ENCODE measurements around the gene MTCL3.

MTCL3 gene

DNA sequence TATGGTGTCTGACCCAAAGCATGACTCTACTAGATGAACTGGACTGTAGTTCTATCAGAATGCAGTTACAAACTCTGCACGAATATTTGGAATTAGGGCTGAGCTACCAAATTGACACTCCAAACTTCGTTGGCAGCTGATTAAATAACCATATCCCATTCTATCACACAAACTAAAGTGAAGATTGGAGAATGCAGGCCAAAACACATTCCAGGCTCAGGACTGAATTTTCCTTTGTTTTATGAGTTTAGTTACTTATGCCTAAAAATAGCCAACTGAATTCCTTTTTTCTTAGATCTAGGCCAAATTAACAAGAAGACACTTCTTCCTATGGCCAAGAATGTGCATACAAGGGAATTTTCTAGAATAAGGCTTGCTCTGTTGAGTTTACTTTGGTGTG, 50.2 kb downstream of the MTCL3 start:
- no peak for DNase-seq (ENCODE audit: low spot score)

GRCh38 chr6:127466416-127466815, 52.7 kb downstream of the MTCL3 start:
- no peak for DNase-seq (ENCODE audit: low spot score)

DNA sequence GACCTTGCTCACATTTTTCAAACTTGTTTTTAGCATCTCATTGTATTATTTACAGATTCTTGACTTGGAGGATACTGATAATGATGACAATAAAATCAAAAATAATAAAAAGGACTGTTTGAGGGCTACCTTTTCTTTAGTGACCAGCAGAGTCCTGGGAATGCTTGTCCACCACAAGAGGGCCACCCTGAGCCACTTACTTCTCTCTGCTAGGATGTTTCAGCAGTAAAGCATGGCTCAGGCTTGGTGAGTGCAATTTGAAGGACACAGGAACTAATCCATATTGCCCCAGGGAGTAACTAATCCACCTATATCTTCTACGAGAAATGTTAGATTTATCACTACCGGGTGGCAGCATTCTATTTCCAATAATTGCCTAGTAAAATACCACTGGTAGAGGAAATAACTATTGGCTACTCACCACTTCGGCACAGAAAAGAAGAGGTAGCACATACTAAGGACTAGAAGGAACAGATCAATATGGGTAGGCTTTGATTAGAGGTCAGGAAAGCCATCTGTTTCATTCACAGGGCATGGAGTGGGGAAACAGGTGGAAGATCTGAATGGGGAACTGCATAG, 54.2 kb downstream of the MTCL3 start:
- DNase-seq (ENCODE audit: low spot score), result peak; percentile 61

- no peak for DNase-seq (ENCODE audit: low spot score)
Measured at GRCh38 chr6:127464161-127464880, 54.8 kb downstream of the MTCL3 start.

DNA sequence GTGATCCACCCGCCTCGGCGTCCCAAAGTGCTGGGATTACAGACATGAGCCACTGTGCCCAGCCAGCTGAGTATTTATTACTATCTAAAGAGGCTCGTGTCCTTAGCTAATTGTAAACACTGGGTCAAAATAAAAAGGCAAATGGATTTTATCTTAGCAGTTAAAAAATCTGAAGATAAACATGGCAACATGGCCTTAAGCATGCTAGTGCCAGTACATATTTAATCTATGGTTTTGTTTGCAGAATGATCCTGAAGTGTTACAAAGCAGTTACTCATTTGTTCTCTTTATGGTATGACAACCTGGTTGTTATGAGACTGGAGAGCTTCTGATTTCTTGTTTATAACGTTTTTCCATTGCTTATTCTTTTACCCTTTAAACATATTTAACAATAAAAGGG, 56.1 kb downstream of the MTCL3 start:
- no peak for DNase-seq (ENCODE audit: low spot score)

GRCh38 chr6:127462376-127462775, 56.8 kb downstream of the MTCL3 start:
- no peak for DNase-seq (ENCODE audit: low spot score)

DNA sequence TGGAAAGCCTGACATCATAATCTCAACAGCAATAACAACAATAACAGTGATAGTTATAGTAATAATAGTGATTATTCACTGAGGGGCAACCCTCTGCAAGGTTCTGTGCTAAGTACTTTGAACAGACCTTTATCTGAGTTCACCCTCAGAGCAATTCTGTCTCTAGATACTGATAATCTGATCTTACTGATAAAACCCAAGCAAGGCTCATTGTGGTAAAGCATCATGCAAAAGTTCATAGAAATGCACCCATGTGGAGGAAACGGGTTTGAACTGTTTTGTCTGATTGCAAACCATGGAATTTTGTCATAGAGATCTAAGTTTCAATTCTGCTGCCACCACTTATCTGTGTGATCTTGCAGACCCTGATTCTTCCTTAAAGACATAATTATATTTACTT, 58.7 kb downstream of the MTCL3 start:
- DNase-seq (ENCODE audit: low spot score), result no peak

- no peak for DNase-seq (ENCODE audit: low spot score)
Measured at GRCh38 chr6:127459231-127459641, 59.9 kb downstream of the MTCL3 start, which contains the start of gene KIAA0408. KIAA0408 (minus strand) TSS chr6:127459389; CDS start chr6:127453981, 5,408 bp downstream.

DNA sequence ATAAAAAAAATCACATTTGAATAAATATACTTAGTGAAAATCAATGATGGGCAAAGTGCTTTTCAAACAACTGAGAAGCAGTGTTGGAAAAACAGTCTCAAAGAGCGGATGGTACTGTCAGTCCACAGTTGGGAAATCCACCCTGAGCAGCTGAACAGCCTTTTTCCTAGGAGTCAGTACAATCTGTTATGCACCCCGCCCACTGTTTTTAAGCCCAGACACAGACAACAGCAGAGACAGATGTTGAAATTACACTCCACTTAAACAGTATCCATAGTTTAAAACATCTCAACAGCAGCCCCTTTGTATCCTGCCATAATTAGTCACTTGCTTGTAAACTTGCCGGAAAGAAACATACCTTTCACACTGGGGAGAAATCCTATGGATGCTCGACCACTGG, 60.3 kb downstream of the MTCL3 start:
- no peak for DNase-seq (ENCODE audit: low spot score)

DNA sequence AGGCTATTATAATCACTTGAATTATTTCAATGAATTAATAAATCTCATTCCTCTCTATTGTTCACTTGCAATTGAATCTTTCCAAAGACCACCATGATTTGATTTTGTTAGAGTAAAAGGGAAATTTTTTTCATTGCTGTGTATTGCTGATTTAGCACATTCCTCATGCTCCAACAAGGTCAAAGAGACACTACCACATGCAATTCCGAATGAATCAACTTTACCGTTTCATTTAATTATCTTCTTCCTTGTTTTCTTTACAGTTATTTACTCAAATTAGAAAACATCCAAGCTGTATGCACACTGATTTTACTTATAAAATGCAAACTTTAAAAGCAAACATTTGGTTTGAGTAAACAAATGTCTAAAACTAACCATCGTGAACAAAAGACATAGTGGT, 60.9 kb downstream of the MTCL3 start:
- no peak for DNase-seq (ENCODE audit: low spot score)

GRCh38 chr6:127457456-127458064, 61.6 kb downstream of the MTCL3 start:
- DNase-seq (ENCODE audit: low spot score), result peak; percentile 27

DNA sequence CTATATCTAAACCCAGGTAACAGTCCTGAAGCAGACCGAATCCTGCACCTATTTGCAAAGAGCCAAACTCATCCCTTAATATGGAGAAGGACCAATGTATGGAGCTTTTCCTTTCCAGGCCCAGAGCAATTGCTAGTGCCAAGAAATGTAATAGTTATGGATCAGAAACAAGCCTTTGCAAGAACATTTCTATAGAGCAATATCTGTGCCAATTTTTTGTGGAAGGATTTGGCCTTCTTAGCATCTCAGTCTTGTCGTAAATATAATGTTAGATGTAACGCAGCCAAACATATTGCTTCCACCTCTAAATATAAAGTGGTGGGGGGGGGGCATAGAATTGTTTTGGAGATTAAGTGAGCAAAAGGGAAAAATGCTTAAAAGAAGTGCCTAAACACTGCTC, 62.7 kb downstream of the MTCL3 start:
- DNase-seq (ENCODE audit: low spot score), result no peak

DNA sequence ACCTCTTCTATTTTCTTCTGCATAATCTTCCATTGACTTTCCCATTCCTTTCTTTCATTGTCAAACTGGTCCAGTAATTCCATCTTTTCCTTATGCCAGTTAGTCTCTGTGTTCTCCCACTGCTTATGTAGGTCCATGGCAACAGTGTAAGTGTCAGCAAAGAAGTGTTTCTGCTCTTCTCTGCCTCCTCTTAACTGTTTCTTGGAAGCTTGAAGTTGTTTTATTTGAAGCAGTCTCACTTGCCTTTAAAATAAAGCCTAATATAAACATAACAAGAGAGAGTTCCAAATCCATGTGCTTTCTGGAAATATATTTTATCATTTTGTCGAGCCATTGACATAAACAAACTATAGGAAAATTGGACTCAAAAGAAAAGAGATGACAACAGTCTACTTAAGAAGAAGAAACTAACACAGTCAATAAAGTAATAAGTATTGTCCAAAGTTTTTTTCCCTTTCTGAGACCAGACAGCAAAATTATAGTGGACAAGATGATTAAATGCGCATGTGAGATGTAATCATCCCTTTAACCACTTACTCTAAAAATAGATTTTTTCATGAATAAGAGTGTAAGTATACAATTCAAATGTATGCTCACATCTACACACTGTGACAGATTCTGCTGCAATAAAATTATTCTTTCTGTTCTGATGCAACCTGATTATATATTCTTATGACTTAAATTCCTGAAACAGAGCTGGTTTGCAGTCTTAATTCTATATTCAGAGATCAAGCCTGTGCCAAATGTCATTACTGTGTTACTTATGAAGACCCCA, 65.1 kb downstream of the MTCL3 start:
- no peak for DNase-seq (ENCODE audit: low spot score)

DNA sequence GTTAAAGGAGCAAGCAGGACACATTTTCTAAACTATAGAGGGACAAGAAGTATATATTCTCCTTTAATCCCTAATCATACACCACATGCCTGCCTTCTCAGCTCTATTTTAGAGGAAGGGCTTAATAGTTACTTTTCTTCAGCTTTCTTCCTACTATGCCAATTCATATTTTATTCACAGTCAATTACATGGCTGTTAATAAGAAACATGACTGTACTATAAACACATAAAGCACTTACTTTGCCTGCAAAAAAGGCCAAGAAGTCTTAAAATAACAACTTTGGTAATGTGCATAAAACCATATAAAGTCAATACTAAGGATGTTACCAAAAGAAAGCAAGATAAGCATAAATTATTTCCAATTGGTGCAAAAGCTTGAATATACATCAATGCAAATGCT, 66.3 kb downstream of the MTCL3 start:
- DNase-seq (ENCODE audit: low spot score), result no peak

- no peak for DNase-seq (ENCODE audit: low spot score)
Measured at GRCh38 chr6:127451388-127451787, 67.7 kb downstream of the MTCL3 start.

DNA sequence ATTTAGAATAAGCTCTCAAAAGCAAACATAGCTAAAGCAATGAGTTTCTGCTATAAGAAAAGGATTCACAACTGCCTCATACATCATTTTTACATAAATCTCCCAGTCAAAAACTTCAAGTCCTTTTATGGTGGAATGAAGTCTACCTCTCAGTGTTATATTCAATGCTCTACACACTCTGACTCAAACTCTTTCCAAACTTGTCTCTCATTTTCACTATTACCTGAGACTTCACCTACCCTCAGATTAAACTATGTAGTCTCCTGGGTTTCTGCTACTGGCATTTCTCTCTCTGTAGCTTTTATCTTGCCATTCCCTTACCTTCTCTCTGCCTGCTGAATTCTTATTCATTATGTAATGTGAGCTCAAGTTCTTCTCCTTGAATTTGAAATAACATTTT, 71.4 kb downstream of the MTCL3 start:
- DNase-seq (ENCODE audit: low spot score), result no peak

DNA sequence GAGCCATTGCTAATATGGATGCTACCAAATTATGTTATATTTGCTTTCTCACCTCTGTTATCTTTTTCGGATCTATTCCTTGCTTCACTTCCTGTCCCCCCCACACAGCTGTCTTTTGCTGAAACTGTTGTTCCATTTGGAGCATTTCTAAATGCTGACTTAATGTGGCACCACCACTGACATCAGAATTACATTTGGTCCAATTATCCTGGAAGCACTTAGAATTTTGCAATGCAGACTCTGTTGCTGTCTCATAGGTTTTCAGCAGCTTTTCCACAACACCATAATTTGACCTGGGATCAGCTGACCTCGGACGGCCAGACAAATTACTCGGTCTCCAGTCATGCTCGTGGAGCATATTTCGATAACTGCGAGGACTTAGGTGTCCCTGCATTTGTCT, 72.8 kb downstream of the MTCL3 start:
- DNase-seq (ENCODE audit: low spot score), result no peak

GRCh38 chr6:127441881-127442280, 77.3 kb downstream of the MTCL3 start:
- DNase-seq (ENCODE audit: low spot score), result no peak

DNA sequence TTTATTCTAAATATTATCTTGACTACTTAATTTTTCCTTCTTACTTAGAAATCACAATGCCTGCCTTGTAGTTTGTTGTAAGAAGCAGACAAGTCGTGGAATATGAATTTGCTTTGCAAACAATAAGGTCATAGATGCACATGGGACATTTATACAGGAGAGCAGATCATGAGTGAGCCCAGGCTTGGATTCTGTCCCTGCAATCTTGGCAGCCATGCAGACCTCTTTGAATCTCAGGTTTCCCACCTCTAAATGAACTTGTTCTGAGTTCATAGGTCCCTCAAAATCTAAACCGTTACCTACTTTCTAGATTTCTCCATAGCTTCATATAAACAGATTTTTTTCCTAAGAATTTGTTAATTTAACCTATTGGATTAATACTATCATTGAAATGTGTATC, 79.4 kb downstream of the MTCL3 start:
- no peak for DNase-seq (ENCODE audit: low spot score)

- DNase-seq (ENCODE audit: low spot score), result no peak
Measured at GRCh38 chr6:127436578-127437110, 82.5 kb downstream of the MTCL3 start.

DNA sequence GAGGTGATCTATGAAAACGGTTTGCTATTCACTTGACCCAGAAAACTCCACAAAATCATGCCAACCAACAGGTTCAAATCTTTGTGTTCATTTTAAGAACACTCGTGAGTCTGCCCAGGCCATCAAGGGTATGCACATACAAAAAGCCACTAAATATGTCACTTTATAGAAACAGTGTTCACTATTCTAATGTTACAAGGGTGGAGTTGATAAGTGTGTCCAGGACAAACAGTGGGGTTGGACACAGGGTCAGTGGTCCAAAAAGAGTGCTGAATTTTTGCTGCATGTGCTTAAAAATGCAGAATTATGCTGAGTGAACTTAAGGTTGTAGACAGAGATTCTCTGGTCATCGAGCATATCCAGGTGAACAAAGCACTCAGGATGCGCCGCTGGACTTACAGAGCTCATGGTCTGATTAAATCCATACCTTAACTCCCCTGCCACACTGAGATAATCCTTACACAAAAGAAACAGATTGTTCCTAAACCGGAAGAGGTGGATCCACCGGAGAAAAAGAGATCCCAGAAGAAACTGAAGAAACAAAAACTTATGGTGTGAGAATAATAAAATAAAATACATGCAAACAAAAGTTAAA, 83.4 kb downstream of the MTCL3 start:
- no peak for DNase-seq (ENCODE audit: low spot score)

- no peak for DNase-seq (ENCODE audit: low spot score)
Measured at GRCh38 chr6:127434651-127435050, 84.5 kb downstream of the MTCL3 start.
